Aorta (tissue), 5 donors: ENCODE measurements around the gene GNAL. TPM values are rescaled to one million over a fixed set of nuclear protein-coding genes. Genes with fewer than 3 reads are reported as not detected.

Experiments used
- ATAC-seq: fragments of 200-7000 bp; cut with Tn5 transposase; one replicate; pipeline ENCODE4 v1.9.1; 2022; ENCODE audit warnings: moderate library complexity; ENCODE audit not compliant: low FRiP score
- DNase-seq, 2 donors: peaks; one replicate each; pipeline ENCODE4 v3.0.0-alpha.2; 2020
- H3K27ac ChIP-seq, 2 donors: one replicate each; pipeline ENCODE4 v1.5.1; 2013; ENCODE audit warnings: low read length in 2 of 2, mild to moderate bottlenecking in 2 of 2, moderate library complexity in 2 of 2, control low read depth in 1 of 2, inconsistent platforms in 1 of 2, low read depth in 1 of 2
- H3K27me3 ChIP-seq, 2 donors: one replicate each; pipeline ENCODE4 v1.6.1; 2013; ENCODE audit warnings: control low read depth in 1 of 2, low read length in 1 of 2, mild to moderate bottlenecking in 1 of 2, moderate library complexity in 1 of 2; ENCODE audit not compliant: insufficient read depth in 2 of 2, control insufficient read depth in 1 of 2
- H3K36me3 ChIP-seq, 2 donors: one replicate each; pipeline ENCODE4 v1.6.1; 2013; ENCODE audit warnings: control low read depth in 1 of 2, low read length in 1 of 2, mild to moderate bottlenecking in 1 of 2; ENCODE audit not compliant: insufficient read depth in 2 of 2, control insufficient read depth in 1 of 2
- H3K4me1 ChIP-seq, 2 donors: one replicate each; pipeline ENCODE4 v1.6.1; 2013; ENCODE audit warnings: low read length in 2 of 2, control low read depth in 1 of 2, mild to moderate bottlenecking in 1 of 2, moderate library complexity in 1 of 2; ENCODE audit not compliant: insufficient read depth in 2 of 2, control insufficient read depth in 1 of 2
- H3K4me3 ChIP-seq, 2 donors: one replicate each; pipeline ENCODE4 v1.5.1; 2013; ENCODE audit warnings: low read length in 2 of 2, control low read depth in 1 of 2, mild to moderate bottlenecking in 1 of 2
- H3K9me3 ChIP-seq: one replicate; pipeline ENCODE4 v1.6.1; 2013; ENCODE audit warnings: mild to moderate bottlenecking, low read length; ENCODE audit not compliant: control insufficient read depth
- WGBS, 2 donors: extraction: QIAGEN DNeasy Blood & Tissue Kit; methylation state at CpG; one replicate each; pipeline ENCODE4 v1.1.7; 2013; 5-methylcytosine and 5-hydroxymethylcytosine counted together
- intact Hi-C, 2 donors: fragments of 100-400 bp; cut with DNase I; formaldehyde crosslinking; loops; one replicate each; pipeline versions ENCODE4 v1.14.2 to v1.15.0; 2022
- polyA plus RNA-seq, 2 donors: library from polyadenylated mRNA; stranded (reverse); fragments of 200-250 nt; gene quantifications; one replicate each; pipeline ENCODE4 v1.2.3, GENCODE V29; 2013
- total RNA-seq, 2 donors: library from RNA; stranded (reverse); fragmentation: NEBNext Ultra II Directional; extraction: Animal tissue kit (Norgen Biotek cat#: 25700); gene quantifications; one replicate each; pipeline ENCODE4 v1.2.1, GENCODE V29; 2021
- donor health status: healthy with polysubstance abuse.
- donor health status: Bipolar disorder and iron deficiency.
- donor health status: DM: no; HTN: no; CAD: no.
- donor health status: DM: no; HTN: no; CAD: no.
- donor health status: DM: yes; HTN: yes; CAD: no.

GNAL gene
- total and polyA plus RNA-seq, 4 donors: 2.0 to 15.5 (median 7.3) TPM

DNA sequence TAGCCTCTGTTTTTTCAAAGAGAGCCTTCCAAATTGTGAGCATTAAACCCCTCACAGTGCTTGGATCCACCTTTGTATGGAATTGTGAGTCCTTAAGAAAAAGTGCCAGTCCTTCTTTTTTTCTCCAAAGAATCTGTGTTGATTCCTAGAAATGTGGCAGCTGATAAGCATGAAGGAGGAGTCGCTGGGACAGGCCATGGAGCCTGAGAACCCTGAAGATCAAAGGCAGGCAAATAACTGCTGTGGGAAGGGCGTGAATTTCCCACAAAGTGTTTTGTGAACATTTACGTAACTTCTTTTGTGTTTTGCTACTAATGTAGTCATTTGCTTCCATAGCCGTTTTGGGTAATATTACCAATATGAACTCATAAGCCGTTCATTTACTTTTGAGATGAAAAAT is 134.5 kb downstream of the GNAL start:
- 53 to 62% methylated on average over 5 of the region's 5 CpGs for WGBS, 2 donors
- intact Hi-C loops: no loop called here
- no peaks in the 10 kb centered on the region for H3K36me3 ChIP-seq
- no peaks in the 10 kb centered on the region for H3K4me1 ChIP-seq
- no peak overlapping the region for H3K4me3 ChIP-seq
- no peaks in the 10 kb centered on the region for H3K27me3 ChIP-seq
- H3K9me3 ChIP-seq: no peaks in the 10 kb centered on the region
- no peak for ATAC-seq
- DNase-seq: no peak
- no peak overlapping the region for H3K27ac ChIP-seq

DNA sequence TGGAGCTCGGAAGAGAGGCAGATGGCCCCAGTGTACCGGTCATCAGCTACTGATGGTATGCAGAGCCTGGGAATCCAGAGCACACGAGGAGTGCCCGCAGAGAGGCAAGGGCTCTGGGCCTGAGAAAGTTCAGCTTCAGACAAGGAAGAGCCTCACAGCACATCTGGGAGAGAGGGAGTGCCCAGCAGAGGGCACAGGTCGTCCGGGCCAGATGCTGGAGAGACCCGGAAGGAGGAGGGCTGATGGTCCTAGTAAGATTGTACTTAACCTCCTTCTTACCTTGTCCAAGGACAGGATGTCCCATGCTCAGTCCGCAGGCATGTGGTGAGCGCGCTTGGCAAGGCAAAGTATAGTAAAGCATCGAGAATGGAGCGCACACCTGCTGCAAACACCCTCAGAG is 137.8 kb downstream of the GNAL start:
- ATAC-seq: no peak
- intact Hi-C loops: no loop called here

DNA sequence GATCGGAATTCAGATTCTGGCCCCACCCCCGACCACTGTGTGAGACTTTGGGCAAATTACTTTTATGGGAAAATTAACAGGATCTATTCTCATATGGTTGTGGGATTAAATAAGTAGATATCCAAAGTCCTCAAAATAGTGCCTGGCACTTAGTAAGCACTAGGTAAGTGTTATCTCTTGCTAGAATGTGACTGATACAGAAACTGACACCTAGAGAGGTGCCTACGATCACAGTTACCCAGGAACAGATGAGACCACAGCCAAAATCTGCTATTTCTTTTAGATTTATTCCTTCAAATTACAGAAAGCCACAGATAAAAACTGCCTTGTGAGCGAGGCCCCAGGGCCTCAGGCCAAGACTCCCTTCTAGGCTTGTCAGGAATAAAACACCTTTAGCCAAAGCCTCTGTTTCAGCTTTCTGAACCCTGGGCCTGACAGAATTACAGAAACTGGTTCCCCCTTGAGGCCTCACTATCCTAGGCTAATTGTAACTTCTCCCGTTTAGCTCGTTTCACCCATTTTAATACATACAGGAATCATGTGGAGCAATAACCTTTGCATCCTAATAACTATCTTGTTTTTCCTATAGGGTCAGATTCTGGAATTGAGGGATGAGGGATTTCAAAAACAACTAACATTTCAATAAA is 139.8 kb downstream of the GNAL start:
- ATAC-seq (no peak), DNase-seq (no peak)
- intact Hi-C loops: no loop called here
- Histone ChIP-seq H3K36me3 (no peaks in the 10 kb centered on the region), H3K4me1 (no peaks in the 10 kb centered on the region), H3K27ac (no peak overlapping the region), H3K9me3 (no peaks in the 10 kb centered on the region), H3K4me3 (no peak overlapping the region), H3K27me3 (no peaks in the 10 kb centered on the region)
- WGBS, 2 donors: 62 to 64% methylated on average over 6 of the region's 6 CpGs

More for the DNA sequence above, 137.8 kb downstream of the GNAL start:
- WGBS, 2 donors: 82% methylated on average over 12 of the region's 12 CpGs
- no peaks in the 10 kb centered on the region for H3K36me3 ChIP-seq
- DNase-seq: no peak
- no peaks in the 10 kb centered on the region for H3K27me3 ChIP-seq
- no peak overlapping the region for H3K4me3 ChIP-seq
- no peaks in the 10 kb centered on the region for H3K9me3 ChIP-seq
- H3K27ac ChIP-seq: no peak overlapping the region
- H3K4me1 ChIP-seq: no peaks in the 10 kb centered on the region

DNA sequence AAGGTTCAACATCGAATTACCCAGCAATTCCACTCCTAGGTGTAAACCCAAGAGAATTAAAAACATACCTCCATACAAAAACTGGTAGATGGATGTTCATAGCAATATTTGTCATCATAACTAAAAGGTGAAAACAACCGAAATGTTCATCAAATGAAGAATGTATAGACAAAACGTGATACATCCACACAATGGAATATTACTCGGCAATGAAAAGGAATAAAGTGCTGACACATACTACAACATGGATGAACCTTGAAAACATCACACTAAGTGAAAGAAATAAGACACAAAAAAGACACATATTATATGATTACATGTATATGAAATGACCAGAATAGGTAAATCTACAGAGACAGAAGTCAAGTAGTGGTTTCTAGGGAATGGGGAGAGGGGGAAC is 141.5 kb downstream of the GNAL start:
- Histone ChIP-seq H3K36me3 (no peaks in the 10 kb centered on the region), H3K27ac (no peak overlapping the region), H3K4me3 (no peak overlapping the region), H3K9me3 (no peaks in the 10 kb centered on the region), H3K4me1 (no peaks in the 10 kb centered on the region), H3K27me3 (no peaks in the 10 kb centered on the region)
- 95 to 96% methylated on average over 4 of the region's 4 CpGs for WGBS, 2 donors
- no peak for DNase-seq
- ATAC-seq: no peak
- intact Hi-C loops: no loop called here

DNA sequence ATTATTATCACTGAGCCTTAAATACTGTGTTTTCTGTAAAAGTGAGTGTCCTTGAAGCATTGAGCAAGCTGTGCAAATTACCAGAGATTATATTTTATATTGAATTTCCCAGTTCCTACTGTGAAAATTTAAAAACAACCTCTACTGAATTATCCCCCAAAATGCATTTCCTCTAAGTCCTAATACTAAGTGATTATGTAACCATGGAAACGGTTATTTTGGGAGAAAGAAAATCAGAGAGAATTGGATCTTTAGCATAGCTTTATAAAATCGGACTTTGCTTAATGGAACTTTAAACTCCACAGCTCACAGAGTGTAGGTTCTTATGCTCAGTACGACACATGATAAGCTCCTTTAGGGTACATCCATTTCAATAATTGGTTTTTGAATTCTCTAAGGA is 142.9 kb downstream of the GNAL start:
- Histone ChIP-seq H3K27me3 (no peaks in the 10 kb centered on the region), H3K27ac (no peak overlapping the region), H3K4me3 (no peak overlapping the region), H3K36me3 (no peaks in the 10 kb centered on the region), H3K9me3 (no peaks in the 10 kb centered on the region), H3K4me1 (no peaks in the 10 kb centered on the region)
- intact Hi-C loops: no loop called here
- no peak for DNase-seq
- 71 to 72% methylated on average over 3 of the region's 3 CpGs for WGBS, 2 donors
- no peak for ATAC-seq

DNA sequence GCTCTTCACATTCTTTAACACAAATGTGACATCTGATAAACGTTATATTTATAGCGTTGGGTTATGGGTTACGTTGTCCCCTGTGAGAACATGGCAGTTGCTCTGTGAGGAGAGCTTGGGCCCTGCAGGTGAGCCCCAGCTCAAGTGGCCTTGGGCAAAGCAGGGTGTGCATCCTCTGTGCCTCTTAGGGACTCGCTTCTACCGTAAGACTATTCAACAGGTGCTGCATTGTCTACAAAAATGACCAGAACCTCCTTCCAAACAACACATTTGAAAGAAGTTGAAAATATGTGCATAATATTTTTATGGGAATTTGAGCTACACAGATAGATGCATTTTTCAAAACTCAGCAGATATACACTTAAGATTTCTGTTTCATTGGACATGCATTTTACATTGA is 145.7 kb downstream of the GNAL start:
- Histone ChIP-seq H3K27me3 (no peaks in the 10 kb centered on the region), H3K4me1 (no peaks in the 10 kb centered on the region), H3K4me3 (no peak overlapping the region), H3K36me3 (no peaks in the 10 kb centered on the region), H3K27ac (no peak overlapping the region), H3K9me3 (no peaks in the 10 kb centered on the region)
- intact Hi-C loops: no loop called here
- WGBS, 2 donors: 47 to 52% methylated on average over 5 of the region's 5 CpGs
- ATAC-seq: no peak
- DNase-seq: no peak

DNA sequence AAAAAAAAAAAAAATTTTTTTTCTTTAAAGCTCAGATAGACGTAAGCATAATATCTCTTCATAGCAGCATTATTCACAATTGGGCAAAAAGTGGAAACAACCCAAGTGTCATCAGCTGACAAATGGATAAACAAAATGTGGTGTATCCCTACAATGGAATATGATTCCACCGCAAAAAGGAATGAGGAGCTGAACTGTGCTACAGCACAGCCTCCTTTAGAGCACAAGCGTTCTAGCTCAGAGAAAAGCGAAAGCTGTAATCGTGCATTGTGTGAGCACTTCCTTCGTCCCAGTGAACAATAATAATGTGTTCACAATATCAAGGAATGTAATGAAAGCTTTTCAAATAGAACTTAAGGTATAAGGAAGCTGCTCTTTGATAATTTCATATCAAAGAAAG is 150.5 kb downstream of the GNAL start:
- Histone ChIP-seq H3K4me1 (no peaks in the 10 kb centered on the region), H3K9me3 (no peaks in the 10 kb centered on the region), H3K36me3 (no peaks in the 10 kb centered on the region), H3K27me3 (no peaks in the 10 kb centered on the region), H3K27ac (no peak overlapping the region), H3K4me3 (no peak overlapping the region)
- DNase-seq (no peak), ATAC-seq (no peak)
- WGBS, 2 donors: 82 to 83% methylated on average over 6 of the region's 6 CpGs
- intact Hi-C loops: no loop called here

DNA sequence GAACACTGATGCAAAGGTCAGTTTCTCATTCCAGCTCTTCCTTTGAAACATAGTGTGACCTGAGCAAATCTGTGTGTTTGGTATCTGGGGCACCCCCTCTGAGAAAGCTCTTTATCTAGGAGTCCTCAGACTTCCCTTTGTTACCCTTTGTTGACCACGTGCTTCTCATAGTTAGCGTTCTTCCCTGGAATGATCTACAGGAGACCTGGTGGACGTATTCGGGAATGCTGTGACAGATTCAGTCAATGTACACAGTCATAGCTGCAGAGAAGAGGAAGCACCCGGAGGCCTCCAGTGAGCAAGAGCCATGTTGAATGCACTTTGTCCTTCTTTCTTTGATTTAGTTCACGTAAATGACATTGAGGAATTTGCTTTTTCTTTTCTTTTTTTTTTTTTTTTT is 151.4 kb downstream of the GNAL start:
- DNase-seq: no peak
- no peak overlapping the region for H3K27ac ChIP-seq
- H3K36me3 ChIP-seq: no peaks in the 10 kb centered on the region
- ATAC-seq: no peak
- 48 to 52% methylated on average over 6 of the region's 6 CpGs for WGBS, 2 donors
- H3K4me1 ChIP-seq: no peaks in the 10 kb centered on the region
- no peaks in the 10 kb centered on the region for H3K9me3 ChIP-seq
- no peaks in the 10 kb centered on the region for H3K27me3 ChIP-seq
- no peak overlapping the region for H3K4me3 ChIP-seq
- intact Hi-C loops: no loop called here

DNA sequence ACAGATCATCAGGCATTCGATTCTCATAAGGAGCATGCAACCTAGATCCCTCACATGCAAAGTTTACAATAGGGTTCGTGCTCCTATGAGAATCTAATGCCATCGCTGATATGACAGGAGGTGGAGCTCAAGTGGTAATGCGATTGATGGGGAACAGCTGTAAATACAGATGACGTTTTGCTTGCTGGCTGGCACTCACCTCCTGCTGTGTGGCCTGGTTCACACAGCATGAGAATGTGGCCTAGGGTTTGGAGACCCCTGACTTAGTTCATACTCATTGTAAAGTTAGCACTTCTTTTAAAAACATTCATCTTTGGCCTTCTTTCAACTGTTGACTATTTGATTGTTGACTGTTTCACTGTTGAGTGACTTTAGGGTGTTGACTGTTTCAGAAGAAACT is 153.5 kb downstream of the GNAL start:
- Histone ChIP-seq H3K27me3 (no peaks in the 10 kb centered on the region), H3K9me3 (no peaks in the 10 kb centered on the region), H3K4me3 (no peak overlapping the region), H3K27ac (no peak overlapping the region), H3K36me3 (no peaks in the 10 kb centered on the region), H3K4me1 (no peaks in the 10 kb centered on the region)
- DNase-seq (no peak), ATAC-seq (no peak)
- 22 to 35% methylated on average over 5 of the region's 5 CpGs for WGBS, 2 donors
- intact Hi-C loops: no loop called here
